Body of pancreas (tissue), 4 donors: ENCODE data around the gene HERC3.

Experiments
- POLR2A ChIP-seq, 3 donors: fragments of 450-650 bp; IDR thresholded peaks; one replicate each; pipeline ENCODE4 v1.6.1; 2016; ENCODE audit warnings: antibody characterized with exemption in 3 of 3, mild to moderate bottlenecking in 2 of 3
- TF ChIP-seq, protein P1 (sequence below), 7 experiments: fragments of 450-650 bp in 4 of 7; fragments of 200-600 bp in 3 of 7; sonication (generic) in 3 of 7; IDR thresholded peaks; one replicate each; pipeline ENCODE4 v1.5.1; 2016 to 2019; ENCODE audit warnings: antibody characterized with exemption in 7 of 7

GRCh38 chr4:88605736-88606135, 13.5 kb downstream of the HERC3 start:
- TF ChIP-seq, protein P1, sequence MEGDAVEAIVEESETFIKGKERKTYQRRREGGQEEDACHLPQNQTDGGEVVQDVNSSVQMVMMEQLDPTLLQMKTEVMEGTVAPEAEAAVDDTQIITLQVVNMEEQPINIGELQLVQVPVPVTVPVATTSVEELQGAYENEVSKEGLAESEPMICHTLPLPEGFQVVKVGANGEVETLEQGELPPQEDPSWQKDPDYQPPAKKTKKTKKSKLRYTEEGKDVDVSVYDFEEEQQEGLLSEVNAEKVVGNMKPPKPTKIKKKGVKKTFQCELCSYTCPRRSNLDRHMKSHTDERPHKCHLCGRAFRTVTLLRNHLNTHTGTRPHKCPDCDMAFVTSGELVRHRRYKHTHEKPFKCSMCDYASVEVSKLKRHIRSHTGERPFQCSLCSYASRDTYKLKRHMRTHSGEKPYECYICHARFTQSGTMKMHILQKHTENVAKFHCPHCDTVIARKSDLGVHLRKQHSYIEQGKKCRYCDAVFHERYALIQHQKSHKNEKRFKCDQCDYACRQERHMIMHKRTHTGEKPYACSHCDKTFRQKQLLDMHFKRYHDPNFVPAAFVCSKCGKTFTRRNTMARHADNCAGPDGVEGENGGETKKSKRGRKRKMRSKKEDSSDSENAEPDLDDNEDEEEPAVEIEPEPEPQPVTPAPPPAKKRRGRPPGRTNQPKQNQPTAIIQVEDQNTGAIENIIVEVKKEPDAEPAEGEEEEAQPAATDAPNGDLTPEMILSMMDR (IDR thresholded peaks at IDR 0.05) = no peak
- no peak for TF ChIP-seq POLR2A (IDR thresholded peaks at IDR 0.05)
